Brain microvascular endothelial cell (primary cell): ENCODE data around the gene PLBD1.

ENCODE experiments used
- DNase-seq: peaks from one replicate; pipeline ENCODE4 v3.0.0-alpha.2; 2020
- H3K27ac ChIP-seq: fragments of 250-450 bp; sonication (Bioruptor Pico); 2 replicates; pipeline ENCODE4 v1.5.1; 2020; ENCODE audit warnings: mild to moderate bottlenecking, moderate library complexity
- H3K27me3 ChIP-seq: fragments of 250-450 bp; sonication (Bioruptor Pico); replicated peaks from 2 replicates; pipeline ENCODE4 v1.5.1; 2020; ENCODE audit warnings: mild to moderate bottlenecking
- H3K36me3 ChIP-seq: fragments of 250-450 bp; sonication (Bioruptor Pico); replicated peaks from 2 replicates; pipeline ENCODE4 v1.5.1; 2020; ENCODE audit warnings: mild to moderate bottlenecking
- H3K4me3 ChIP-seq: 2 replicates; pipeline ENCODE4 v1.5.1; 2011; ENCODE audit warnings: low read depth, mild to moderate bottlenecking, control low read depth, low read length, moderate library complexity
- CTCF ChIP-seq: IDR thresholded peaks from 2 replicates; pipeline ENCODE4 v1.5.1; 2011; ENCODE audit warnings: low read depth, mild to moderate bottlenecking, moderate library complexity, low read length, control low read depth, inconsistent platforms; ENCODE audit errors: missing control alignments
- in situ Hi-C: cut with HindIII; loops from 2 replicates; pipeline ENCODE4 v1.10.0; 2017; ENCODE audit warnings: low sequenced_read_pairs, low pct_ligation_motif_present

PLBD1 gene

GRCh38 chr12:14611640-14612203 is 44.0 kb upstream of the PLBD1 start:
- no peak for DNase-seq
- TF ChIP-seq CTCF = no peak
- Histone ChIP-seq H3K4me3 (no peak overlapping the region), H3K27ac (no peak overlapping the region), H3K27me3 (no peaks in the 10 kb centered on the region), H3K36me3 (no peaks in the 10 kb centered on the region)
- in situ Hi-C loops = no loop called here

DNA sequence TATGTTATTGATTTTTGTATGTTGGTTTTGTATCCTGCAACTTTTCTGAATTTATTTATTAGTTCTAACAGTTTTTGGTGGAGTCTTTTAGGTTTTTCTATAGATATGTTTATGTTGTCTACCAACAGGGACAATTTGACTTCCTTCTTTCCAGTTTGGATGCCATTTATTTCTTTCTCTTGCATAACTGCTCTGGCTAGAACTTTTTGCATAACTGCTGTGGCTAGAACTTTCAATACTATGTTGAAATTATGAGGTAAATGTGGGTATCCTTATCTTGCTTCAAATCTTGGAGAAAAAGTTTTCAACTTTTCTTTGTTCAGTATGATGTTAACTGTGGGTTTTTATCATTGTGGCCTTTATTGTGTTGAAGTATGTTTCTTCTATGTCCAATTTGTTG is 39.9 kb upstream of the PLBD1 start:
- H3K36me3 ChIP-seq = no peaks in the 10 kb centered on the region
- H3K27me3 ChIP-seq = no peaks in the 10 kb centered on the region
- no peak for TF ChIP-seq CTCF
- no peak for DNase-seq
- no peak overlapping the region for H3K27ac ChIP-seq
- H3K4me3 ChIP-seq = no peak overlapping the region
- in situ Hi-C loops = no loop called here

DNA sequence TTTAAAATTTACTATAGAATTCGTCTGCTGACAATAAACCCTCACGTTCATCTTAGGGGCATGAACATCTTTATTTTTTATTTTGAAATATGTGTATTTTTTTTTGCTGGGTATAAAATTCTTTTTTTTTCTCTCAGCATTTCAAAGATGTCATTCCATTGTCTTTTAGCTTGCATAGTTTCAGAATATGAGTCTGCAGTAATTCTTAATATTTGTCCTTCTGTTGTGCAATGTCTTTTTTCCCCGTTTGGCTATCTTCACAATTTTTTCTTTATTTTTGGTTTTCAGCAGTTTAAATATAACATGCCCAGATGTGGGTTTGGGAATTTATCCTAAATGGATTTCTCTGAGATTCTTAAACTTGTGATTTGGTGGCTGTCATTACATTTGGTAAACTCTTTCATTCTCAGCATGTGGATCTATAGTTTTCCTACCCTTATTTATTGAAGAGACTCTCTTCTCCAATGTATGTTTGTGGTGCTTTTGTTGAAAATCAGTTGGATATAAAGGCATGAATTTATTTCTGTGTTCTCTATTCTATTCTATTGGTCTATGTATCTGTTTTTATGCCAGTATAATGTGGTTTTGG is 37.8 kb upstream of the PLBD1 start:
- Histone ChIP-seq H3K36me3 (no peaks in the 10 kb centered on the region), H3K4me3 (no peak overlapping the region), H3K27ac (no peak overlapping the region), H3K27me3 (no peaks in the 10 kb centered on the region)
- no peak for DNase-seq
- TF ChIP-seq CTCF = no peak
- in situ Hi-C loops = no loop called here

GRCh38 chr12:14601692-14602478 is 34.2 kb upstream of the PLBD1 start:
- Histone ChIP-seq H3K4me3 (no peak overlapping the region), H3K27me3 (no peaks in the 10 kb centered on the region), H3K36me3 (no peaks in the 10 kb centered on the region), H3K27ac (no peak overlapping the region)
- no peak for TF ChIP-seq CTCF
- DNase-seq = no peak
- in situ Hi-C loops = no loop called here

DNA sequence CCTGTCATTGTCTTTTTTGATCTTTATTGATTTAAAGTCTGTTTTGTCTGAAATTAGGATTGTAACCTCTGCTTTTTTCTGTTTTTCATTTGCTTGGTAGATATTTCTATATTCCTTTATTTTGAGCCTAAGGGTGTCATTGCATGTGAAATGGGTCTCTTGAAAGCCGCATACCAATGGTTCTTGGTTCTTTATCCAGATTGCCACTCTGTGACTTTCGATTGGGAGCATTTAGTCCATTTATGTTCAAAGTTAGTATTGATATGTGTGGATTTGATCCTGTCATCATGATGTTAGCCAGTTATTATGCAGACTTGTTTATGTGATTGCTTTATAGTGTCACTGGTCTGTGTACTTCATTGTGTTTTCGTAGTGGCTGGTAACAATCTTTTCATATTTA is 29.8 kb upstream of the PLBD1 start:
- no peaks in the 10 kb centered on the region for H3K36me3 ChIP-seq
- in situ Hi-C loops = no loop called here
- TF ChIP-seq CTCF = no peak
- no peak overlapping the region for H3K4me3 ChIP-seq
- no peak for DNase-seq
- no peaks in the 10 kb centered on the region for H3K27me3 ChIP-seq
- no peak overlapping the region for H3K27ac ChIP-seq
